Heart right ventricle (tissue), 16 donors: ENCODE data around the gene LRRC27. TPM values are rescaled to one million over a fixed set of nuclear protein-coding genes. Genes with fewer than 3 reads are reported as not detected.
A peak's percentile ranks its signal among the peaks of the same experiment; 100 is the strongest.

Source experiments
- ATAC-seq, 8 donors: fragments of 200-7000 bp; cut with Tn5 transposase; one replicate each; pipeline ENCODE4 v1.9.1; 2020; ENCODE audit warnings: mild to moderate bottlenecking in 8 of 8, moderate library complexity in 8 of 8, moderate number of reproducible peaks in 1 of 8
- DNase-seq, 2 donors: peaks; one replicate each; pipeline ENCODE4 v3.0.0-alpha.2; 2020
- H3K27ac ChIP-seq, 10 donors: fragments of 200-600 bp; sonication (generic) in 2 of 10; one replicate each; pipeline versions ENCODE4 v1.5.0 to v1.8.0; 2020 to 2022; ENCODE audit warnings: mild to moderate bottlenecking in 3 of 10
- H3K27me3 ChIP-seq, 7 donors: fragments of 200-600 bp; one replicate each; pipeline ENCODE4 v1.8.0; 2021 to 2022; ENCODE audit warnings: mild to moderate bottlenecking in 2 of 7
- H3K36me3 ChIP-seq, 9 donors: fragments of 200-600 bp; sonication (generic) in 1 of 9; one replicate each; pipeline versions ENCODE4 v1.5.0 to v1.8.0; 2020 to 2022; ENCODE audit warnings: mild to moderate bottlenecking in 2 of 9
- H3K4me1 ChIP-seq, 9 donors: fragments of 200-600 bp; sonication (generic) in 1 of 9; one replicate each; pipeline versions ENCODE4 v1.5.0 to v1.8.0; 2020 to 2022; ENCODE audit warnings: mild to moderate bottlenecking in 4 of 9
- H3K4me3 ChIP-seq, 10 donors: fragments of 200-600 bp; sonication (generic) in 2 of 10; one replicate each; pipeline versions ENCODE4 v1.5.0 to v1.8.0; 2020 to 2022; ENCODE audit warnings: mild to moderate bottlenecking in 7 of 10, moderate library complexity in 2 of 10
- H3K9me3 ChIP-seq, 11 donors: fragments of 200-600 bp in 10 of 11; sonication (generic) in 2 of 11; one replicate each; pipeline versions ENCODE4 v1.5.0 to v1.8.0; 2013 to 2022; ENCODE audit warnings: mild to moderate bottlenecking in 2 of 11, control low read depth in 1 of 11, moderate library complexity in 1 of 11
- CTCF ChIP-seq, 9 donors: fragments of 200-600 bp; sonication (generic) in 2 of 9; IDR thresholded peaks; one replicate each; pipeline versions ENCODE4 v1.5.0 to v1.8.0; 2021 to 2022; ENCODE audit warnings: antibody characterized with exemption in 9 of 9, mild to moderate bottlenecking in 5 of 9, moderate library complexity in 1 of 9
- WGBS, 2 donors: extraction: QIAGEN DNeasy Blood & Tissue Kit; methylation state at CpG; one replicate each; pipeline ENCODE4 v1.1.7; 2013; ENCODE audit warnings: inconsistent platforms in 1 of 2; 5-methylcytosine and 5-hydroxymethylcytosine counted together
- intact Hi-C, 10 donors: fragments of 100-400 bp; cut with DNase I; formaldehyde crosslinking; loops; one replicate each; pipeline versions ENCODE4 v1.11.1 to v1.14.2; 2022
- polyA plus RNA-seq, 2 donors: library from polyadenylated mRNA; stranded (reverse); fragments of 200-250 nt; gene quantifications; one replicate each; pipeline ENCODE4 v1.2.3, GENCODE V29; 2013
- total RNA-seq, 10 donors: library from RNA; stranded (reverse); fragmentation: NEBNext Ultra II Directional in 3 of 10; extraction: Animal tissue kit (Norgen Biotek cat#: 25700) in 3 of 10; gene quantifications; one replicate each; pipeline versions ENCODE4 v1.2.1 to v1.2.4, GENCODE V29; 2021 to 2023
- donor health status: Arrhythmogenic right ventricular cardiomyopathy.
- donor health status: ischemic (EF 13 %, LVEDD 7.1; RV severe dilation, severe dysfunction).
- donor health status: healthy with polysubstance abuse.
- donor health status: DM: no; HTN: yes; CAD: no.
- donor health status: DM: no; HTN: no; CAD: no.
- donor health status: ischemic (EF 25% LVEDD 6.9; RV normal size, moderate dysfunction).
- donor health status: ischemic (EF 25% LVEDD 5.7; RV mildly dilated, moderate dysfunction).
- donor health status: healthy.
- donor health status: DM: yes; HTN: yes; CAD: no.
- donor health status: Ischemic cardiomyopathy.
- donor health status: ischemic (EF 35%, LVEDD 5.7; RV mildly dilated, moderate dysfunction).
- donor health status: nonischemic (EF 11% LVEDD 7.7; RV severe dilation, severe dysfunction).
- donor health status: DM: yes; HTN: yes; CAD: no.
- donor health status: PGD.
- donor health status: ischemic (EF 29% LVEDD 5.4; RV normal size, mild dysfunction).
- donor health status: nonischemic (EF 23%, LVEDD 6.1; RV moderate dilation, normal function).

Gene LRRC27
- total and polyA plus RNA-seq, 12 donors, result 3.0 to 8.1 (median 4.7) TPM

GRCh38 chr10:132419538-132420468 lies 87.8 kb downstream of the LRRC27 start:
- peak overlapping the region in 9 of 10 donors; percentile 20 to 94 (median 89) for H3K27ac ChIP-seq
- H3K4me3 ChIP-seq, result no peak overlapping the region
- WGBS, 2 donors, result 74 to 80% methylated on average over 25 of the region's 25 CpGs
- intact Hi-C loops, result loop anchor here in 1 of 10 donors (2.0 kb wide), 1 partner anchor 23 kb away; the partner anchor contains the start of gene PWWP2B
- ATAC-seq (no peak), DNase-seq (peak in 1 of 2 donors; percentile 19)
- H3K4me1 ChIP-seq, result peaks cover 23 to 70% (median 43%) of the 10 kb centered on the region in 9 donors
- no peaks in the 10 kb centered on the region for H3K27me3 ChIP-seq
- H3K9me3 ChIP-seq, result no peaks in the 10 kb centered on the region
- H3K36me3 ChIP-seq, result peaks cover 0 to 4% (median 0%) of the 10 kb centered on the region in 9 donors
- TF ChIP-seq CTCF (IDR thresholded peaks at IDR 0.05), result no peak

GRCh38 chr10:132420469-132420980 lies 88.5 kb downstream of the LRRC27 start:
- DNase-seq, result peak in 1 of 2 donors; percentile 29
- H3K9me3 ChIP-seq, result no peaks in the 10 kb centered on the region
- H3K27ac ChIP-seq, result peak overlapping the region in 9 of 10 donors; percentile 85 to 94 (median 89)
- H3K4me1 ChIP-seq, result peaks cover 23 to 70% (median 43%) of the 10 kb centered on the region in 9 donors
- 57 to 78% methylated on average over 8 of the region's 8 CpGs for WGBS, 2 donors
- ATAC-seq, result peak in 3 of 8 donors; percentile 6 to 11 (median 6)
- peaks cover 0 to 4% (median 0%) of the 10 kb centered on the region in 9 donors for H3K36me3 ChIP-seq
- intact Hi-C loops, result loop anchor here in 1 of 10 donors (2.0 kb wide), 1 partner anchor 24 kb away; the partner anchor contains the start of gene PWWP2B
- TF ChIP-seq CTCF (IDR thresholded peaks at IDR 0.05), result no peak
- peak overlapping the region in 1 of 10 donors; percentile 16 for H3K4me3 ChIP-seq
- no peaks in the 10 kb centered on the region for H3K27me3 ChIP-seq

GRCh38 chr10:132420981-132421846 lies 89.2 kb downstream of the LRRC27 start:
- Histone ChIP-seq H3K36me3 (peaks cover 0 to 4% (median 0%) of the 10 kb centered on the region in 9 donors), H3K4me3 (peak overlapping the region in 6 of 10 donors; percentile 13 to 28 (median 18)), H3K27me3 (no peaks in the 10 kb centered on the region), H3K4me1 (peaks cover 23 to 70% (median 43%) of the 10 kb centered on the region in 9 donors), H3K27ac (peak overlapping the region; percentile 75 to 94 (median 88)), H3K9me3 (no peaks in the 10 kb centered on the region)
- 16 to 25% methylated on average over 33 of the region's 33 CpGs for WGBS, 2 donors
- TF ChIP-seq CTCF (IDR thresholded peaks at IDR 0.05), result no peak
- DNase-seq, result peak; percentile 77 to 79
- intact Hi-C loops, result loop anchor here in 1 of 10 donors (2.0 kb wide), 1 partner anchor 24 kb away; the partner anchor contains the start of gene PWWP2B
- ATAC-seq, result peak; percentile 87 to 94 (median 90)
